NOMO-1 (cell line): ENCODE data around the gene FMN2.

Experiments used
- DNase-seq, 2 experiments: peaks; one replicate each; lab custom pipeline; 2025; ENCODE audit not compliant: unreplicated experiment in 2 of 2; lab: John Stamatoyannopoulos, UW

The FMN2 gene

GRCh38 chr1:240468656-240469055 lies 377.0 kb downstream of the FMN2 start:
- DNase-seq: no peak

- DNase-seq: no peak
Measured at GRCh38 chr1:240474133-240474614, 382.5 kb downstream of the FMN2 start.

- DNase-seq: no peak
Measured at GRCh38 chr1:240475832-240476231, 384.1 kb downstream of the FMN2 start.

- DNase-seq: no peak
Measured at GRCh38 chr1:240478536-240478935, 386.9 kb downstream of the FMN2 start.

- DNase-seq: no peak
Measured at GRCh38 chr1:240484804-240485443, 393.2 kb downstream of the FMN2 start.

GRCh38 chr1:240486611-240487010 lies 394.9 kb downstream of the FMN2 start:
- DNase-seq: no peak

GRCh38 chr1:240487493-240487892 lies 395.8 kb downstream of the FMN2 start:
- no peak for DNase-seq

GRCh38 chr1:240491156-240491555 lies 399.5 kb downstream of the FMN2 start:
- DNase-seq: no peak

- DNase-seq: no peak
Measured at GRCh38 chr1:240491796-240492195, 400.1 kb downstream of the FMN2 start.

- no peak for DNase-seq
Measured at GRCh38 chr1:240492832-240493440, 401.3 kb downstream of the FMN2 start.

GRCh38 chr1:240495601-240496000 lies 403.9 kb downstream of the FMN2 start:
- DNase-seq: no peak

GRCh38 chr1:240496356-240496755 lies 404.7 kb downstream of the FMN2 start:
- DNase-seq: no peak

- no peak for DNase-seq
Measured at GRCh38 chr1:240496941-240497340, 405.3 kb downstream of the FMN2 start.

GRCh38 chr1:240497908-240498307 lies 406.2 kb downstream of the FMN2 start:
- DNase-seq: no peak

GRCh38 chr1:240498335-240498734 lies 406.7 kb downstream of the FMN2 start:
- no peak for DNase-seq

- DNase-seq: no peak
Measured at GRCh38 chr1:240499012-240499411, 407.3 kb downstream of the FMN2 start.

- no peak for DNase-seq
Measured at GRCh38 chr1:240500647-240501046, 409.0 kb downstream of the FMN2 start.

- DNase-seq: no peak
Measured at GRCh38 chr1:240501115-240501514, 409.4 kb downstream of the FMN2 start.

- no peak for DNase-seq
Measured at GRCh38 chr1:240503036-240503435, 411.4 kb downstream of the FMN2 start.

- no peak for DNase-seq
Measured at GRCh38 chr1:240503558-240503957, 411.9 kb downstream of the FMN2 start.

- no peak for DNase-seq
Measured at GRCh38 chr1:240506176-240506575, 414.5 kb downstream of the FMN2 start.

- no peak for DNase-seq
Measured at GRCh38 chr1:240508201-240508600, 416.5 kb downstream of the FMN2 start.

GRCh38 chr1:240508950-240509349 lies 417.3 kb downstream of the FMN2 start:
- DNase-seq: no peak
